SH-SY5Y (cell line): ENCODE results near the gene FOSL1.

Experiments used
- GATA2 ChIP-seq: IDR thresholded peaks from 2 replicates; pipeline ENCODE4 v1.6.1; 2011; ENCODE audit warnings: mild to moderate bottlenecking, low read depth, low read length
- GATA3 ChIP-seq: IDR thresholded peaks from 2 replicates; pipeline ENCODE4 v1.6.1; 2011; ENCODE audit warnings: low read depth, mild to moderate bottlenecking, low read length, moderate library complexity

DNA sequence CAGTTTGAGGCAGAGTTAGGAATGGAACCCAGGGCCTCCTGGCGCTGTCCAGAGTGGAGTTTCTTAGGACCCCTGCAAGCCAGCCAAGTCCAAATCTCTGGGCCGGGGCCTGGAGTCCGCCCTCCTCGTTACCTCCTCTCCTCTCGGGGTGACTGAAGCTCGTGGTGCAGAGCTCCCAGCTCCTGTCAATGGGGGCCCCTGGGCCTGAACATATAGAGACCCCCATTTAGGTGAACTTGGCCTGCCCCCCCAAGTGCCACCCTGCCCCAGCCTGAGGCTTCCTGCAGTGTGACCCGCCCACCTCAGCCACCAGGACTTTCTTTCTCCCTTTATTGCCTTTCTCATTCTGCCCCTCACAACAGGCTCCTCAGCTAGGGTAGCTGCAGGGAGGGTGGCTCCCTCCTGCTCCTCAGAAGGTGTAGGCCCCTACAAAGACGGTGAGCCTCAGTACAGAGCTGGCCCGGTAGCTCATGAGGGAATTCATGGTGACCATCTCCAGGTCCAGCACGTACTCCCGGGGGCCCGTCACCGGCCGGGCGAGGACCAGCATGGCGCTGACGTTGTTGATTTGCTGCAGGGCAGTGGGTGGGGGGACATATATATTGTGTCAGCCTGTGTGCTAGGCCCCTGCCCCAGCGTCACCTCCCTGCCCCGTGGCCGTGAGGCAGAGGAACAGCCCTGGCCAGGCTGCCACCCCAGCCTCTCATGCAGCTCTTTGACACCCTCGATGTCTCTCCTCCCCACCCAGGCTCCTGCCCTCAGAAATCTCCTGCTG, 33.5 kb downstream of the FOSL1 start:
- TF ChIP-seq GATA2 (no peak), GATA3 (no peak)
